ENCODE data around the gene SNAI1. TPM values are rescaled to one million over a fixed set of nuclear protein-coding genes. Genes with fewer than 3 reads are reported as not detected.
"Not testable (repeated sequence)": the region's sequence is repeated elsewhere in the genome, so short reads cannot be mapped to it uniquely, and the experiment has no call there.

Gene SNAI1
- total and polyA plus RNA-seq, 2 donors, result 0.69 to 20.9 TPM

DNA sequence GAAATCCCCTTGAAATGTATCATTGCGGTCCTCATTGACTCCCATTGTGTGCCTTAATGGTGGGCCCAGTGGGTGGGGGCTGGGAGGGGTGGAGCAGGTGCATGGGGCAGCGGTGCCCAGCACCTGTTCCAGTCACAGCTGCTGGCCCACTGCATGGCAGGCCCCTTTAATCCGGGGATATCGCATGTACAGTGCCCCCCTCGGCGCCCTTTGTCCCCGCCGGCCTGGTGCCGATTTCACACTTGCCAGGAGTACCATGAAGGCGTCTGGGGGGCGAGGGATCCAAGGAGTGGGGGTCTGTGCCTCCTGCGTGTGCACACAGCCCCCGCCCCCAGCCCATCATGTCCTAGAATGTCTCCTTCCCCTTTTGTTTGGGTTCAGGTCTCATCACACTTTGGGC is 2.8 kb downstream of the SNAI1 start:
- 65% methylated on average over 13 of the region's 13 CpGs for WGBS
- Histone ChIP-seq H3K4me3 (ENCODE audit: low read depth, low read length) (peak overlapping the region; percentile 49), H3K36me3 (ENCODE audit: insufficient read depth) (no peaks in the 10 kb centered on the region), H3K4me1 (ENCODE audit: insufficient read depth) (no peaks in the 10 kb centered on the region), H3K27ac (ENCODE audit: low read depth) (no peak overlapping the region)
- DNase-seq (ENCODE audit: extremely low spot score), result no peak

DNA sequence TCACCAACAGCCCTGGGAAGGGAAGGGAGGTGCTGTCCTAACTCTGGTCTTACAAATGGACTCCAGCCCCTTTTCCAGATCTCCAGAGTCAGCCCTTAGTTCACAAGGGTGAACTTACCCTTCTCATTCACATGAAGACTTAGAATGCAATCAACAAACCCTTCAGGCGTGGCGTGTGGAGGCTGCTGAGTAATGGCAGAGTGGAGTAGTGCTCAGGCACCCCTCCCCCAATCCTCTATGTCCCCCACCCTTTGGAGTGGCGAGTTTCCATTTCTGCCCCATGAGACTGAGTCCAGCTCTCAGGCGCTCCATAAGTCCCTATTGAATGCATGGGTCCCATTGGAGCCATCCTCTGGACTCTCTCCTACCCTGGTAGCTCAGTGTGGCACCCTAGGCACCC is 3.3 kb downstream of the SNAI1 start:
- no peaks in the 10 kb centered on the region for H3K4me1 ChIP-seq (ENCODE audit: insufficient read depth)
- H3K36me3 ChIP-seq (ENCODE audit: insufficient read depth), result no peaks in the 10 kb centered on the region
- H3K27ac ChIP-seq (ENCODE audit: low read depth), result no peak overlapping the region
- WGBS, result 83% methylated on average over 4 of the region's 4 CpGs
- peak overlapping the region; percentile 49 for H3K4me3 ChIP-seq (ENCODE audit: low read depth, low read length)
- DNase-seq (ENCODE audit: extremely low spot score), result no peak

DNA sequence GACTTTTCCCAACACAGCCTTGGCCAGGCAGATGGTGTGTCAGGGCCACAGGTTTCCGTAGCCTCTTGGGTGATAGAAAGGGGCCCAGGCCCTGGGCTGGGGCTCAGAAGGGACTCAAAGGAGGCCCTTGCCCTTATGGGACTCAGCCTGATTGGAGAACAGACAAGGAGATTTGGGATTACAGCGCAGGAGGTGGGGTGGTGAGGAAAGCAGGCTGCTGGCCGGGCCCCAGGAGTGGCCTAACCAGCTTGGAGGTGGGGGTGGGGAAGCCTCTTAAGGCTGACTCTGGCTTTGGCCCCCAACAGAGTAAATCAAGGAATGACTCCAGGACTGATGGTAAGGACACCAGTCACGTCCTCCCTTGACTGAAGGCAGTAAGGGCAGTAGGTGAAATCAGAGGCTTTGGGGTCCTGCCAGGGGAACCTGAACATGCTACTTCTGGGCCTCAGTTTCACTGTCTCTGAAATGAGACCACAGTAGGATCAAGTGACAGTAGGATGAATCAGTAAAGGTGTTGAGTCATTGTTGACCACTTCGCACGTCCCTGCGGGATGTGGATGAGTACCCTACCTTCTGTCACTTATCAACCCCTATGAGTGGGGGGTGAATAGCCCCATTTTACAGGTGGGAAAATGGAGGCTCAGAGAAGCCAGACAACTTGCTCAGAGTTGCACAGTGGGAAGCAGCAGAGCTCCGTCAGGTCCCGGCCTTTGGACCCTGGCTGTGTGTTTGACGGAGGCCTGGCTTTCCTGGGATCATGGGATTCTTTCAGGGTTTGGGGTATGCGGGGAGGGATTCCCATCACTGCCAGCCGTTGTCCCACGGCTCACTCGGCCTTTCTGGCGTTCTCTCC is 4.5 kb downstream of the SNAI1 start:
- 72% methylated on average over 15 of the region's 15 CpGs for WGBS
- H3K4me1 ChIP-seq (ENCODE audit: insufficient read depth), result no peaks in the 10 kb centered on the region
- H3K36me3 ChIP-seq (ENCODE audit: insufficient read depth), result no peaks in the 10 kb centered on the region
- no peak overlapping the region for H3K4me3 ChIP-seq (ENCODE audit: low read depth, low read length)
- H3K27ac ChIP-seq (ENCODE audit: low read depth), result no peak overlapping the region
- no peak for DNase-seq (ENCODE audit: extremely low spot score)

DNA sequence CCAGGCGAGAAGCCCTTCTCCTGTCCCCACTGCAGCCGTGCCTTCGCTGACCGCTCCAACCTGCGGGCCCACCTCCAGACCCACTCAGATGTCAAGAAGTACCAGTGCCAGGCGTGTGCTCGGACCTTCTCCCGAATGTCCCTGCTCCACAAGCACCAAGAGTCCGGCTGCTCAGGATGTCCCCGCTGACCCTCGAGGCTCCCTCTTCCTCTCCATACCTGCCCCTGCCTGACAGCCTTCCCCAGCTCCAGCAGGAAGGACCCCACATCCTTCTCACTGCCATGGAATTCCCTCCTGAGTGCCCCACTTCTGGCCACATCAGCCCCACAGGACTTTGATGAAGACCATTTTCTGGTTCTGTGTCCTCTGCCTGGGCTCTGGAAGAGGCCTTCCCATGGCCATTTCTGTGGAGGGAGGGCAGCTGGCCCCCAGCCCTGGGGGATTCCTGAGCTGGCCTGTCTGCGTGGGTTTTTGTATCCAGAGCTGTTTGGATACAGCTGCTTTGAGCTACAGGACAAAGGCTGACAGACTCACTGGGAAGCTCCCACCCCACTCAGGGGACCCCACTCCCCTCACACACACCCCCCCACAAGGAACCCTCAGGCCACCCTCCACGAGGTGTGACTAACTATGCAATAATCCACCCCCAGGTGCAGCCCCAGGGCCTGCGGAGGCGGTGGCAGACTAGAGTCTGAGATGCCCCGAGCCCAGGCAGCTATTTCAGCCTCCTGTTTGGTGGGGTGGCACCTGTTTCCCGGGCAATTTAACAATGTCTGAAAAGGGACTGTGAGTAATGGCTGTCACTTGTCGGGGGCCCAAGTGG is 5.3 kb downstream of the SNAI1 start:
- no peaks in the 10 kb centered on the region for H3K4me1 ChIP-seq (ENCODE audit: insufficient read depth)
- WGBS, result 74% methylated on average over 18 of the region's 18 CpGs
- no peak for DNase-seq (ENCODE audit: extremely low spot score)
- H3K36me3 ChIP-seq (ENCODE audit: insufficient read depth), result no peaks in the 10 kb centered on the region
- no peak overlapping the region for H3K27ac ChIP-seq (ENCODE audit: low read depth)
- H3K4me3 ChIP-seq (ENCODE audit: low read depth, low read length), result no peak overlapping the region

DNA sequence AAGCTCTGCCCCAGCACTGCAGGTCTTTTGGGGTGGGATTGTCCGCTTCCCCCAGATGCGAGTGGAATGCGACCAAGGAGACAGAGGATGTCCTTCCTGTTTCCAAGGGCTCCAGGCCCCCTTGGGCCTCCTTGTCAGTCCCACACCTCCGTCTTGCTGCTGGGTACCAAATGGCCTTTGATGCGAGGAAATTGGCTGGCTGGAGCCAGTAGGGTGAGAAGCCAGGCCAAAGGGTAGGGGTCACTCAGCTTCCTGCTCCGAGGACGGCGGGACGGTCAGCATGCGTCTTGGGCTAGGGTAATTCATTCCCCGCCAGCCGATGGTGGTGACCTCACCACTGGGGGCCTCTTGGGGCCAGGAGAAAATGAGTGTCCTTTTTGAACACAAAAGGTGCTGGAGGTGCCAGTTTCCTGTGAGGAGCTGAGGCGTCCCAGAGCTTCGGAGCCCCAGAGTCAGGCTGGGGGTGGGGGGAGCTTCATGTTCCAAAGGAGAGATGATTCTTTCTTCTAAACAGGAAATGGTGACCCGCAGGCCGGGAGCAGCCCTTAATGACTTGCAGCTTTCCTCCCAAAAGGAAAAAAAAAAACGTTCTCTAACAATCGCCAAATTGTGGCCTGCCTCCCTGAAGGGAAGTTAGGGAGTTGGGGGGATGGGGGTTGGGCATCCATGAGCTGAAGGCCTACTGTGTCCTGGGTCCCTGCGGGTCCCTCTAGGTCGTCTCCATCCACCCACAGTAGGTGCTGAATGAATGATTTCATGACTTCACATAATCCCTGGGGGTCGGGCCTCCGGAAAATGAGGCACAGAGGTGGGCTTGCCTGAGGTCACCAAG is 6.7 kb downstream of the SNAI1 start:
- 46% methylated on average over 22 of the region's 22 CpGs for WGBS
- H3K36me3 ChIP-seq (ENCODE audit: insufficient read depth), result no peaks in the 10 kb centered on the region
- no peak overlapping the region for H3K4me3 ChIP-seq (ENCODE audit: low read depth, low read length)
- H3K27ac ChIP-seq (ENCODE audit: low read depth), result no peak overlapping the region
- H3K4me1 ChIP-seq (ENCODE audit: insufficient read depth), result no peaks in the 10 kb centered on the region
- DNase-seq (ENCODE audit: extremely low spot score), result peak; percentile 48

DNA sequence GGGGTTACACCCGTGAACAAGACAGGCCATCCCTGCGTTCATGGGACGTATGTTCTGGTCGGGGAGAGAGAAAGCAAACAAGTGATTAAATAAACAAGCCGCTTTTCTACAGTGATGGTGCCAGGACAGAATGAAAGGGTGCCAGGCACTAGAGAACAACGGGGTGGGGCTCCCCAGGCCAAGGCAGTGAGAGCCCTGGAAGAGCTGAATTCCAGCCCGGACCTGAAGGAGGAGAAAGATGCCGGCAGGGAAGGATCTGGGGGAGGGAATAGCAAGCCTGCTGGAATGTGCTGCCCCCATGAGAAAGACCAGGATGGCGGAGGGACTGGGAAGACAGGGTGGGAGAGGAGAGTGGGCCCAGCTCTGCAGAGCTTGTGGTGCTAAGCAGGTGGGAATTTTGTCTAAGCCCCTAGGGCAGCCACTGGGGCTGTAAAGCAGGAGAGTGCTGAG is 7.5 kb downstream of the SNAI1 start:
- Histone ChIP-seq H3K36me3 (ENCODE audit: insufficient read depth) (no peaks in the 10 kb centered on the region), H3K4me1 (ENCODE audit: insufficient read depth) (no peaks in the 10 kb centered on the region), H3K4me3 (ENCODE audit: low read depth, low read length) (no peak overlapping the region), H3K27ac (ENCODE audit: low read depth) (no peak overlapping the region)
- no peak for DNase-seq (ENCODE audit: extremely low spot score)
- WGBS, result 35% methylated on average over 9 of the region's 9 CpGs

DNA sequence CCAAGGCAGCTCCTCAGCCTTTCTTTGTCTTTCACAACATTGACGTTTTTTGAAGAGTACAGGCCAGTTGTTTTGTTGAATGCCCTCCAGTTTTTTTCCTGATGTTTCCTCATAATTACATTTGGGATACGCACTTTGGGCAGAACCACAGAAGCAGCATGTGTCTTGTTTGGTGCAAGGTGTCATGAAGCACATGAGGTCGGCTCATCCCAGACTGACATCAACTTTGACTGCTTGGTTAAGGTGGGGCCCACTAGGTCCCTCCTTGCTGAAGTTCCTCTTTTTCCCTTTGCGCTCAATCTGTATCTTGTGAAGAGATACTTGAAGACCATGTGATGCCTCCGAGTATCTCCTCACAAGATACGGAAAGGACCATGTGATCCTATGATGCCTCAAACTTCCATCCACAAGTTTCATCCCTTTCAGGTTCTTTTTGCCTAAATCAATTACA is 10.5 kb downstream of the SNAI1 start:
- Histone ChIP-seq H3K27ac (ENCODE audit: low read depth) (no peak overlapping the region), H3K4me1 (ENCODE audit: insufficient read depth) (no peaks in the 10 kb centered on the region), H3K4me3 (ENCODE audit: low read depth, low read length) (no peak overlapping the region), H3K36me3 (ENCODE audit: insufficient read depth) (no peaks in the 10 kb centered on the region)
- WGBS, result 78% methylated on average over 6 of the region's 6 CpGs
- no peak for DNase-seq (ENCODE audit: extremely low spot score)

DNA sequence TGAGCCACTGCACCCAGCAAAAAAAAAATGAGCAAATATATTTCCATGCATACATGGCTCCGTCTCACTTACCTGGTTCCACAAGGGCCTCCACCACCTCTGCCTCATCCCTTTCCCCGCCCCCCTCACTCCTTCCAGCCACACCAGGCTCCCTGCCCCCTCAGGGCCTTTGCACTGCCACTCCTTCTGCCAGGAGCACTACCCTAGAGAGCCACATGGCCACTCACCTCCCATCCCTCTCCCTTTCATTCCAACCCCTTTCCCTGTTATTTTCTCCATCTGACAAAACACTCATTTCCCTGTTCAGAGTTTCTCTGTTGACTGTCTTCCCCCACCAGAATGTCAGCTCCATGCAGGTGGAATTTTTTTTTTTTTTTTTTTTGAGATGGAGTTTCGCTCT is 12.8 kb downstream of the SNAI1 start:
- Histone ChIP-seq H3K4me1 (ENCODE audit: insufficient read depth) (no peaks in the 10 kb centered on the region), H3K27ac (ENCODE audit: low read depth) (no peak overlapping the region), H3K4me3 (ENCODE audit: low read depth, low read length) (no peak overlapping the region), H3K36me3 (ENCODE audit: insufficient read depth) (no peaks in the 10 kb centered on the region)
- 95% methylated on average over 3 of the region's 3 CpGs for WGBS
- DNase-seq (ENCODE audit: extremely low spot score), result no peak

DNA sequence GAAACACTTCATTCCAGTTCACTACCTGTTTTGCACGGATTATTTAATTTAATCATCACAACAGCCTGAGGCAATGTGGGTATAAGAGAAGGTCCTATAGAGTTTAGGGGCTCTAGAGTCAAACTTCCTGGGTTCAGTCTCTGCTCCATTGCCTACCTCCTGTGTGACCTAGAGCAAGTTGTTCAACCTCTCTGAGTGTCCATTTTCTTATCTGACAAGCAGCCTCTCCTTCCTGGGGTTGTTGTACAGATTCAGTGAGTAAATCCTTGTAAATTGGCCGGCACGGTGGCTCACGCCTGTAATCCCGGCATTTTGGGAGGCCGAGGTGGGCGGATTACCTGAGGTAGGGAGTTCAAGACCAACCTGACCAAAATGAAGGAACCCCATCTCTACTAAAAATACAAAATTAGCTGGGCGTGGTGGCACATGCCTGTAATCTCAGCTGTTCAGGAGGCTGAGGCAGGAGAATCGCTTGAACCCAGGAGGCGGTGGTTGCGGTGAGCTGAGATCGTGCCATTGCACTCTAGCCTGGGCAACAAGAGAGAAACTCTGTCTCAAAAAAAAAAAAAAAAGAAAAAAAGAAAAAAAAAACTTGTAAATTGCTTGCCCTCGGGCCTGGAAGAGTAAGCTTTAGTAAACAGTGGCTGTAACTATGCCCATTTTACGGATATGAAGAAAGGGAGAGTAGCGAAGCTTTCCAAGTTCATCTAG is 15.9 kb downstream of the SNAI1 start:
- not testable (repeated sequence) for DNase-seq (ENCODE audit: extremely low spot score); H3K4me1 ChIP-seq (ENCODE audit: insufficient read depth); H3K4me3 ChIP-seq (ENCODE audit: low read depth, low read length); H3K27ac ChIP-seq (ENCODE audit: low read depth); H3K36me3 ChIP-seq (ENCODE audit: insufficient read depth)
- 83% methylated on average over 15 of the region's 15 CpGs for WGBS

DNA sequence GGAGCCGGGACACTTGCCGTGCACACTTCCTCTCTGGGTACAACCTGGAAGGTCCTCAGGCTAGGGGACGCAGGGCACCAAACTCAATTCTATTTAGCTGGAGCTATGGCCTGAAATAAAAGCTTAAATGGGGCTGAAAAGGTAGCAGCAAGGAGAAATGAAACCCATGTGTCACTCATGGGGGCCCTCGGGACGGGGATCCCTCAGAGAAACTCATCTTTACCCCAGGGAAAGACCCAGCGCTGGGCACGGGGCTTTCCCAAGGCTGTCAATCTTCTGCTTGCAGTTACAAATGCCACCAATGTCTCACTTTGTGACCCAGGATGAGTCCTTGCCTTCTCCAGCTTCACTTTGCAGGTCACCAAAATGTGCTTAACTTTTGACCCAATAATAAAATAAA is 16.5 kb downstream of the SNAI1 start:
- DNase-seq (ENCODE audit: extremely low spot score), result no peak
- Histone ChIP-seq H3K36me3 (ENCODE audit: insufficient read depth) (no peaks in the 10 kb centered on the region), H3K4me1 (ENCODE audit: insufficient read depth) (no peaks in the 10 kb centered on the region), H3K27ac (ENCODE audit: low read depth) (no peak overlapping the region), H3K4me3 (ENCODE audit: low read depth, low read length) (no peak overlapping the region)
- 71% methylated on average over 7 of the region's 7 CpGs for WGBS

DNA sequence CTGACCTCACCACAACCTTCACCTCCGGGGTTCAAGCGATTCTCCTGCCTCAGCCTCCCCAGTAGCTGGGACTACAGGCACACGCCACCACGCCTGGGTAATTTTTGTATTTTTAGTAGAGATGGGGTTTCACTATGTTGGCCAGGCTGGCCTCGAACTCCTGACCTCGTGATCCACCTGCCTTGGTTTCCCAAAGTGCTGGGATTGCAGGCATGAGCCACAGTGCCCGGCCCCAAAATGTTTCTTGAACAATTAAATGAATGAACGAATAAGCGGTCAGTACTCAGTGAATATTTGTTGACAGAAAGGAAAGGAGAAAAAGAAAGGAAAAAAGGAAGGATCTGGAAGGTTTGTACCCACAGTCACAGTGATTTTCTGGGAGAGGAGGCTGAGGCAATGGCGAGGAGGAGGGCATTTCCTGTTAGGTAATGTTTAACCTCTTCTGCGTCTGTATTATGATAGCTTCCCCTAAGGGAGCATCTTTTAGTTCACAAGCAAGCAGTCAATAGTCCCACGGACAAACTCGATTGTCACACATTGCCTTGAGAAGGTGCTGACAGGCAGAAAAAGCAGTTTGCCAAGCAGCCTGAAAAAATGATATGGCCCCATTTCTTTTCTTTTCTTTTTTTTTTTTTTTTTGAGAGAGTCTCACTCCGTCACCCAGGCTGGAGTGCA is 17.9 kb downstream of the SNAI1 start:
- WGBS, result 82% methylated on average over 14 of the region's 14 CpGs
- not testable (repeated sequence) for H3K27ac ChIP-seq (ENCODE audit: low read depth); H3K4me3 ChIP-seq (ENCODE audit: low read depth, low read length); DNase-seq (ENCODE audit: extremely low spot score); H3K4me1 ChIP-seq (ENCODE audit: insufficient read depth); H3K36me3 ChIP-seq (ENCODE audit: insufficient read depth)

DNA sequence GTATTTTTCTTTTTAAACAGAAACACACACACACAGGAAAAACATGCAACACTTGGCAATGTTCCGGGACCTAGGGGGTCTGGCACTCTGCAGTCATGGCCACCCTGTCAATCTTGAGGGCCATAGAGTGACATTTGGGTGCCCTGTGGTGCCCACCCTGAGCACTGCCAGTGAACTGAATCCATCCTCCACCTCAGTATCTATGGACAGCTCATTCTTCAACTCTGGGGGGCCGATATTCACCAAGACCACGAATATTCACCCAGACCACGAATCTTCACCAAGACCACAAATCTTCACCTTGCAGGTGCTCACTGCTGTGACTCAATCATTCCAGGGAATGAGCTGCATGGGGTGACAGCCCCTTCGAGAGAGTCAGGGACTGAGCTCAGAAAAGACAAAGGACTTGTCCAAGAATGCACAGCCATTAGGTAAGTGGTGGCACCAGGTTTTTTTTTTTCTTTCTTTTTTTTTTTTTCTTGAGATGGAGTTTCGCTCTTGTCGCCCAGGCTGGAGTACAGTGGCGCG is 19.1 kb downstream of the SNAI1 start:
- Histone ChIP-seq H3K27ac (ENCODE audit: low read depth) (no peak overlapping the region), H3K4me1 (ENCODE audit: insufficient read depth) (no peaks in the 10 kb centered on the region), H3K4me3 (ENCODE audit: low read depth, low read length) (no peak overlapping the region), H3K36me3 (ENCODE audit: insufficient read depth) (no peaks in the 10 kb centered on the region)
- WGBS, result 92% methylated on average over 9 of the region's 9 CpGs
- no peak for DNase-seq (ENCODE audit: extremely low spot score)

Measured in urinary bladder (tissue), 4 donors.